Uterus (tissue), 4 donors: ENCODE results near the gene TLE4. TPM values are rescaled to one million over a fixed set of nuclear protein-coding genes. Genes with fewer than 3 reads are reported as not detected.

Experiments used
- DNase-seq, 2 donors: peaks; one replicate each; pipeline ENCODE4 v3.0.0-alpha.2; 2019 to 2020
- H3K27ac ChIP-seq, 2 donors: fragments of 200-600 bp; sonication (generic); 1 replicate in 1 of 2; 2 replicates in 1 of 2; pipeline ENCODE4 v1.5.1; 2016 to 2018
- H3K27me3 ChIP-seq, 2 donors: fragments of 200-600 bp; sonication (generic); one replicate each; pipeline ENCODE4 v1.5.1; 2018 to 2019; ENCODE audit warnings: control low read depth in 1 of 2
- H3K36me3 ChIP-seq, 2 donors: fragments of 200-600 bp; sonication (generic); one replicate each; pipeline ENCODE4 v1.5.1; 2019; ENCODE audit warnings: control low read depth in 1 of 2
- H3K4me1 ChIP-seq, 2 donors: fragments of 200-600 bp; sonication (generic); one replicate each; pipeline ENCODE4 v1.5.1; 2018 to 2019; ENCODE audit warnings: control low read depth in 1 of 2
- H3K4me3 ChIP-seq, 2 donors: fragments of 200-600 bp; sonication (generic); 1 replicate in 1 of 2; 2 replicates in 1 of 2; pipeline ENCODE4 v1.5.1; 2018 to 2019; ENCODE audit warnings: mild to moderate bottlenecking in 1 of 2
- H3K9me3 ChIP-seq, 2 donors: fragments of 200-600 bp; sonication (generic); one replicate each; pipeline ENCODE4 v1.5.1; 2019; ENCODE audit warnings: control low read depth in 1 of 2
- CTCF ChIP-seq, 4 experiments: fragments of 200-600 bp in 2 of 4; fragments of 450-650 bp in 2 of 4; sonication (generic) in 2 of 4; IDR thresholded peaks; one replicate each; pipeline ENCODE4 v1.5.1; 2016 to 2019; ENCODE audit warnings: antibody characterized with exemption in 4 of 4, mild to moderate bottlenecking in 2 of 4, moderate library complexity in 1 of 4
- POLR2A ChIP-seq, 2 donors: fragments of 450-650 bp; IDR thresholded peaks; one replicate each; pipeline ENCODE4 v1.6.1; 2016; ENCODE audit warnings: antibody characterized with exemption in 2 of 2, mild to moderate bottlenecking in 1 of 2, moderate library complexity in 1 of 2
- intact Hi-C: fragments of 100-400 bp; cut with DNase I; formaldehyde crosslinking; loops from one replicate; pipeline ENCODE4 v1.15.1; 2023; ENCODE audit warnings: low total_unique reads
- total RNA-seq, 4 donors: library from RNA; depleted of rRNA in 3 of 4; stranded (reverse); fragments of >200 nt in 3 of 4; gene quantifications; one replicate each; pipeline versions ENCODE4 v1.1.0 to v1.2.4, GENCODE V29; 2014 to 2023
- donor health status: DM: yes; HTN: yes; CAD: no.

Gene TLE4
- total RNA-seq, 4 donors from 2014 or later = 21.1 to 134 (median 35.1) TPM

GRCh38 chr9:79763671-79764285 lies 192.0 kb downstream of the TLE4 start:
- peak; percentile 20 to 30 for DNase-seq
- H3K9me3 ChIP-seq = no peaks in the 10 kb centered on the region
- no peak overlapping the region for H3K4me3 ChIP-seq
- H3K4me1 ChIP-seq = no peaks in the 10 kb centered on the region
- TF ChIP-seq POLR2A (IDR thresholded peaks at IDR 0.05) = no peak
- TF ChIP-seq CTCF (IDR thresholded peaks at IDR 0.05) = no peak
- no peaks in the 10 kb centered on the region for H3K36me3 ChIP-seq
- H3K27me3 ChIP-seq = no peaks in the 10 kb centered on the region
- intact Hi-C loops = no loop called here
- H3K27ac ChIP-seq = no peak overlapping the region

GRCh38 chr9:79764374-79764773 lies 192.6 kb downstream of the TLE4 start:
- Histone ChIP-seq H3K9me3 (no peaks in the 10 kb centered on the region), H3K27me3 (no peaks in the 10 kb centered on the region), H3K4me1 (no peaks in the 10 kb centered on the region), H3K4me3 (no peak overlapping the region), H3K36me3 (no peaks in the 10 kb centered on the region), H3K27ac (no peak overlapping the region)
- TF ChIP-seq CTCF (IDR thresholded peaks at IDR 0.05) (no peak), POLR2A (IDR thresholded peaks at IDR 0.05) (no peak)
- peak; percentile 46 to 57 for DNase-seq
- intact Hi-C loops = no loop called here

- no peak overlapping the region for H3K27ac ChIP-seq
- TF ChIP-seq POLR2A (IDR thresholded peaks at IDR 0.05) = no peak
- no peak for TF ChIP-seq CTCF (IDR thresholded peaks at IDR 0.05)
- no peaks in the 10 kb centered on the region for H3K4me1 ChIP-seq
- no peak overlapping the region for H3K4me3 ChIP-seq
- no peaks in the 10 kb centered on the region for H3K27me3 ChIP-seq
- intact Hi-C loops = no loop called here
- DNase-seq = no peak
- H3K36me3 ChIP-seq = no peaks in the 10 kb centered on the region
- H3K9me3 ChIP-seq = no peaks in the 10 kb centered on the region
Measured at GRCh38 chr9:79765466-79765865, 193.7 kb downstream of the TLE4 start.

GRCh38 chr9:79766091-79766490 lies 194.3 kb downstream of the TLE4 start:
- no peak overlapping the region for H3K4me3 ChIP-seq
- intact Hi-C loops = no loop called here
- TF ChIP-seq POLR2A (IDR thresholded peaks at IDR 0.05) (no peak), CTCF (IDR thresholded peaks at IDR 0.05) (no peak)
- no peaks in the 10 kb centered on the region for H3K9me3 ChIP-seq
- H3K27me3 ChIP-seq = no peaks in the 10 kb centered on the region
- H3K36me3 ChIP-seq = no peaks in the 10 kb centered on the region
- H3K27ac ChIP-seq = no peak overlapping the region
- DNase-seq = no peak
- no peaks in the 10 kb centered on the region for H3K4me1 ChIP-seq

- intact Hi-C loops = no loop called here
- no peaks in the 10 kb centered on the region for H3K36me3 ChIP-seq
- no peaks in the 10 kb centered on the region for H3K9me3 ChIP-seq
- H3K4me3 ChIP-seq = no peak overlapping the region
- no peak overlapping the region for H3K27ac ChIP-seq
- DNase-seq = no peak
- no peaks in the 10 kb centered on the region for H3K4me1 ChIP-seq
- no peaks in the 10 kb centered on the region for H3K27me3 ChIP-seq
- TF ChIP-seq CTCF (IDR thresholded peaks at IDR 0.05) (no peak), POLR2A (IDR thresholded peaks at IDR 0.05) (no peak)
Measured at GRCh38 chr9:79768194-79768593, 196.4 kb downstream of the TLE4 start.
